Stimulated activated naive CD8-positive, alpha-beta T cell treated with anti-CD3 and anti-CD28 coated beads, Interleukin-15, Interleukin-2, amounts not matched to agents 100 ng/mL and 50 ng/mL, for 24 hours (primary cell): ENCODE data around the gene RETREG1.
"Not testable (repeated sequence)": the region's sequence is repeated elsewhere in the genome, so short reads cannot be mapped to it uniquely, and the experiment has no call there.

ENCODE experiments used
- H3K27ac Mint-ChIP-seq: one replicate; pipeline ENCODE4 v1.8.0; 2021; ENCODE audit warnings: mild to moderate bottlenecking, mixed read lengths
- H3K27me3 Mint-ChIP-seq: one replicate; pipeline ENCODE4 v1.8.0; 2021; ENCODE audit warnings: mixed read lengths
- H3K36me3 Mint-ChIP-seq: one replicate; pipeline ENCODE4 v1.8.0; 2021; ENCODE audit warnings: low read depth, mixed read lengths
- H3K4me1 Mint-ChIP-seq: one replicate; pipeline ENCODE4 v1.8.0; 2021; ENCODE audit warnings: low read depth, mixed read lengths
- H3K4me3 Mint-ChIP-seq: one replicate; pipeline ENCODE4 v1.8.0; 2021; ENCODE audit warnings: mild to moderate bottlenecking, mixed read lengths
- H3K9me3 Mint-ChIP-seq: one replicate; pipeline ENCODE4 v1.8.0; 2021; ENCODE audit warnings: mixed read lengths

Gene RETREG1

DNA sequence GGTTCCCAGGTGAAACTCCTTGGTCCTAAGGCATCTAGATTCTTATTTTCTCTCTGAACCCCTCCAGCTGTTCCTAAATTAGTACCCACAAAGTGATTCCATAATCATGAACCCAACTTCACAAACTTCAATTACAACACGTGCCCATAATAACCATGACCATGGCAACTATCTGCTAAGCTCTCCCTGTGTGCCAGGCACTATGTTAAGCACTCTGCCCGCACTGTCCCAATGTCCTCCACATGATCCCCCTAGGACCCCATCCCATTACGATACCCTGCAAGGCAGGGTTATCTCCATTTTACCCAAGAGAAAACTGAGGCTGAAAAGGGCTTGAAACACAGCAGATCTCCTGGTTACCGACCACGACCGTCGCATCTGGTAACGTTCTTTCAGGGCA lies 125.9 kb downstream of the RETREG1 start:
- no peak overlapping the region for H3K4me3 Mint-ChIP-seq
- H3K27ac Mint-ChIP-seq: no peak overlapping the region
- peaks cover 12% of the 10 kb centered on the region for H3K36me3 Mint-ChIP-seq
- peaks cover 9% of the 10 kb centered on the region for H3K9me3 Mint-ChIP-seq
- peaks cover 30% of the 10 kb centered on the region for H3K4me1 Mint-ChIP-seq
- no peaks in the 10 kb centered on the region for H3K27me3 Mint-ChIP-seq

- peaks cover 27% of the 10 kb centered on the region for H3K4me1 Mint-ChIP-seq
- peaks cover 2% of the 10 kb centered on the region for H3K36me3 Mint-ChIP-seq
- H3K9me3 Mint-ChIP-seq: peaks cover 2% of the 10 kb centered on the region
- H3K4me3 Mint-ChIP-seq: no peak overlapping the region
- no peak overlapping the region for H3K27ac Mint-ChIP-seq
- H3K27me3 Mint-ChIP-seq: no peaks in the 10 kb centered on the region
Observed at GRCh38 chr5:16489322-16489791, 127.4 kb downstream of the RETREG1 start.

- Mint-ChIP-seq H3K4me3 (no peak overlapping the region), H3K27ac (no peak overlapping the region), H3K9me3 (no peaks in the 10 kb centered on the region), H3K36me3 (no peaks in the 10 kb centered on the region), H3K4me1 (peaks cover 14% of the 10 kb centered on the region), H3K27me3 (no peaks in the 10 kb centered on the region)
Observed at GRCh38 chr5:16487456-16487855, 129.3 kb downstream of the RETREG1 start.

DNA sequence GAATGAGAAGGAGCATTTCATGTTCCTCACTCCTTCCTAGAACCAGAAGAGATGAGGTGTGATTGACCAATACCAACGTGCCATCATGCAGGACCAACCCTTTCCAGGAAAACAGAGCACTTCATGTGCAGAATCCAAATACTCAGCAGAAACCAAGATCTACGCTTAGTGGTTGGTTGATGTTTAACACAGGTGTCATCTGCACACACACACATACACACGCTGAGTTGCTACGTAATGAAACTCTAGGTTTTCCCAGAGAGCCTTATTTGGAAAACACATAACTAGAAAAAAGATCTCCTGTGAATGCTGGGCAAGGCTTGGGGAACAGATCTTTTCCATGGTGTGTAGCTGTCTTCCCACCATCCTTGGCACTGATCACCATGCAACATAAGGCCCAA lies 130.1 kb downstream of the RETREG1 start:
- Mint-ChIP-seq H3K9me3 (no peaks in the 10 kb centered on the region), H3K36me3 (no peaks in the 10 kb centered on the region), H3K4me1 (peaks cover 10% of the 10 kb centered on the region), H3K27me3 (no peaks in the 10 kb centered on the region), H3K4me3 (no peak overlapping the region), H3K27ac (no peak overlapping the region)

DNA sequence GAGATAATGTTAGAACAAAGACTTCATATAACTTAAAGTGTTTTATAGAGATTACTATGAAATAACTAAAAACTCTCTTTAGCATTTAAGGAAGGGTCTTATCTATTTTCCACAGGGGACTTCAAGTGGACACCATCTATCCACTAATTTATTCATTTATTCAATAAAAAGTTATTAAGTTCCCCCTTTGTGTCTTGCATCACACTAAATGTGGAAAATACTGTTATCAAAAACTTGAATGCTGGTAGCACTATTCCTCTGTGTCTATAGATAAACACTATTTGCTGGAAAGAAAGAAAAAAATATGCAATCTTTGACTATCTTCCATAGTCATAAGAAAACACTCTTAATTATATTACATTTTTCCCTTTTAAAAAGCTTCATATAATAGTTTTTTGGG lies 131.1 kb downstream of the RETREG1 start:
- Mint-ChIP-seq H3K27me3 (no peaks in the 10 kb centered on the region), H3K4me3 (no peak overlapping the region), H3K36me3 (no peaks in the 10 kb centered on the region), H3K4me1 (peaks cover 10% of the 10 kb centered on the region), H3K27ac (no peak overlapping the region), H3K9me3 (no peaks in the 10 kb centered on the region)

DNA sequence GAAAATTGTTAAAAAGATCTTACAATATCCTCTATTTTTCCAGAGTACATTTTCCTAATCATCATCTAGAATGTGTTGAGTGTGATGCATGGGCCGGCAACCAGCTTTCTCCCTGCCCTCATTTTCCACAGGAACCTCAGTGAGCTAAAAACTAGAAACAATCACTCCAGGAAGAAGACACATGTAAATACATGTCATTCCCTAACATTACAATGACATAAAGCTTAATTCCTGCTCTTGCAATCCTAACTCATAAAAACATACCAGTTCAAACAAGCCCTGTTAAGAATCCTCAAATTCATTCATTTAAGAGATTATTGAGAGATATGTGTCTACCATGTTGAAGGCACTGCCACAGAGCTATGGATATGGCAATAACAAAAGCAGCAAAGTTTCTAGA lies 132.7 kb downstream of the RETREG1 start:
- Mint-ChIP-seq H3K27ac (no peak overlapping the region), H3K4me3 (no peak overlapping the region), H3K9me3 (no peaks in the 10 kb centered on the region), H3K36me3 (no peaks in the 10 kb centered on the region), H3K27me3 (no peaks in the 10 kb centered on the region), H3K4me1 (peaks cover 7% of the 10 kb centered on the region)

GRCh38 chr5:16483361-16483760 lies 133.4 kb downstream of the RETREG1 start:
- Mint-ChIP-seq H3K36me3 (no peaks in the 10 kb centered on the region), H3K4me3 (no peak overlapping the region), H3K9me3 (no peaks in the 10 kb centered on the region), H3K27ac (no peak overlapping the region), H3K27me3 (no peaks in the 10 kb centered on the region), H3K4me1 (peaks cover 7% of the 10 kb centered on the region)

- Mint-ChIP-seq H3K27me3 (no peaks in the 10 kb centered on the region), H3K4me3 (no peak overlapping the region), H3K27ac (no peak overlapping the region), H3K4me1 (peaks cover 7% of the 10 kb centered on the region), H3K36me3 (no peaks in the 10 kb centered on the region), H3K9me3 (no peaks in the 10 kb centered on the region)
Observed at GRCh38 chr5:16482891-16483290, 133.9 kb downstream of the RETREG1 start.

GRCh38 chr5:16480821-16481538 lies 135.8 kb downstream of the RETREG1 start:
- H3K36me3 Mint-ChIP-seq: no peaks in the 10 kb centered on the region

GRCh38 chr5:16480144-16480543 lies 136.7 kb downstream of the RETREG1 start:
- Mint-ChIP-seq H3K36me3 (peaks cover 3% of the 10 kb centered on the region), H3K4me1 (peaks cover 3% of the 10 kb centered on the region), H3K27me3 (no peaks in the 10 kb centered on the region), H3K4me3 (no peak overlapping the region), H3K27ac (no peak overlapping the region), H3K9me3 (no peaks in the 10 kb centered on the region)

More at GRCh38 chr5:16480821-16481538, 135.8 kb downstream of the RETREG1 start:
- Mint-ChIP-seq H3K27ac (no peak overlapping the region), H3K4me1 (no peaks in the 10 kb centered on the region), H3K9me3 (no peaks in the 10 kb centered on the region), H3K4me3 (no peak overlapping the region), H3K27me3 (no peaks in the 10 kb centered on the region)

GRCh38 chr5:16477541-16477940 lies 139.3 kb downstream of the RETREG1 start:
- no peak overlapping the region for H3K4me3 Mint-ChIP-seq
- H3K27me3 Mint-ChIP-seq: no peaks in the 10 kb centered on the region
- peaks cover 12% of the 10 kb centered on the region for H3K4me1 Mint-ChIP-seq
- no peaks in the 10 kb centered on the region for H3K9me3 Mint-ChIP-seq
- H3K27ac Mint-ChIP-seq: no peak overlapping the region
- peaks cover 10% of the 10 kb centered on the region for H3K36me3 Mint-ChIP-seq

GRCh38 chr5:16476417-16476816 lies 140.4 kb downstream of the RETREG1 start:
- peaks cover 12% of the 10 kb centered on the region for H3K4me1 Mint-ChIP-seq
- H3K9me3 Mint-ChIP-seq, H3K27me3 Mint-ChIP-seq, H3K27ac Mint-ChIP-seq, H3K4me3 Mint-ChIP-seq: not testable (repeated sequence)
- H3K36me3 Mint-ChIP-seq: peaks cover 10% of the 10 kb centered on the region

DNA sequence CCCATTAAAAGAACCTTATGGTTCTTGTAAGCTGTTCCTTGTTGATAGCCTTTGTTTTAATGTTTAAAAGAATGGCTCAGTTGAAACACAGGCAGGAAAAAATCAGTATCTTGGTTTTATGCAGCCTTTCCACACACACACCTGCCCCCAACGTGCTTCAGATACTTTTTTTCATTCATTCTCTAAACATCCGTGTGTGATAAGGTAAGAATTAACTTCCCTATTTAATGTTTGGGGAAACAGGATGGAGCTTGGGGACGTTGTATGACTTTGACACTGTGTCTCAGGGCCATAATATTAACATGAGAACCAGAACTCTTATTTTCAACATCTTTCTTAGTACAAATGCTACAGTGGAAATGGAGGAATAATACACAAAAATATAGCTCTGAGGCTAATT lies 145.4 kb downstream of the RETREG1 start:
- Mint-ChIP-seq H3K36me3 (peaks cover 20% of the 10 kb centered on the region), H3K9me3 (no peaks in the 10 kb centered on the region), H3K27ac (no peak overlapping the region), H3K4me3 (no peak overlapping the region), H3K27me3 (no peaks in the 10 kb centered on the region), H3K4me1 (peaks cover 49% of the 10 kb centered on the region)

DNA sequence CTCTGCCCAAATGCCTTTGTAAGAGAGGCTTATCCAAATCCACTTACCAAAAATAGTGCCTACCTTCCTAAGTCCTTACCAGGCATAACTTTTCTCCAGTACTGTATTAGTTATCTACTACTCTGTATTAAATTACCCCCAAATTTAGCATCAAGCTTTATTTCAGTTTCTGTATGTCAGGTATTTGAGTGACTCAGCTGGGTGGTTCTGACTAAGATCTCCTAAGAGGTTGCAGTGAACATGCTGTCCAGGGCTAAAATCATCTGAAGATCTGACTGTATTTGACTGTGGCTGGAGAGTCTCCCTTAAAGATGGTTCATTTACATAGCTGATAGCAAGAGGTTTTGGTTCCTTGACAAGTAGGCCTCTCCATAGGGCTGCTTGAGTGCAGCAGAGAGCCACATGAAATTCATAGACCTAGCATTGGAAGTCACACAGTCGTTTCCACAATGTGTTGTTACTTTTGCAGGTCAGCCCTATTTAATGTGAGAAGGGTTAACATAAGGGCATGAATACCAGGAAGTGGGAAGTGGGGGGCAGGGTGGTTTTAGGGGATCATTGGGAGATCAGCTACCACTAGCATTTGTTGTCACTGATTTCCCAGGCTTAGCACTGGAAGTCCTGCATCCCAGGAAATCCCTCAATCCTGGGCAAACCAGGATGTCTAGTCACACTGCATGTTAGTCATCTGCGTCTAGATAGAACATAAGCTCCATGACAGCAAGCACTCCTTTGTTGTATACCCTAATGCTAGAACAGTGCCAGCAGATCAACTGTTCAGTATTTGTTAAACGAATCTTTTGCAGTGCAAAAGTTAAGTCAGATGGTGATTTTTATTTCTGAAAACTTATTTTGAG lies 149.2 kb downstream of the RETREG1 start:
- no peaks in the 10 kb centered on the region for H3K9me3 Mint-ChIP-seq
- peaks cover 34% of the 10 kb centered on the region for H3K36me3 Mint-ChIP-seq
- peak overlapping the region; percentile 98 for H3K4me3 Mint-ChIP-seq
- H3K27me3 Mint-ChIP-seq: no peaks in the 10 kb centered on the region
- H3K4me1 Mint-ChIP-seq: peaks cover 68% of the 10 kb centered on the region
- H3K27ac Mint-ChIP-seq: peak overlapping the region; percentile 94
